HCT116 (cell line): Measurements from ENCODE around the gene DNAJC18. TPM values are rescaled to one million over a fixed set of nuclear protein-coding genes. Genes with fewer than 3 reads are reported as not detected.

Source experiments
- ATAC-seq: fragments of 200-7000 bp; cut with Tn5 transposase; 2 replicates; pipeline ENCODE4 v1.9.1; 2020; ENCODE audit warnings: mild to moderate bottlenecking, moderate library complexity
- BruUV-seq: library from RNA; stranded (reverse); fragments of 400-500 nt; replicated peaks from 2 replicates; lab custom pipeline; 2021; lab: Mats Ljungman, UMichigan
- CTCF ChIA-PET: fragments of 300-600 bp; sonication (Branson Sonifier 250); formaldehyde crosslinking; loops from one replicate; lab custom pipeline; 2021; ENCODE audit warnings: antibody characterized with exemption; lab: Charles Lee
- POLR2A ChIA-PET: fragments of 300-600, 350-600 bp; sonication (Branson Sonifier 250); formaldehyde crosslinking; loops from one replicate; lab custom pipeline; 2021; ENCODE audit warnings: antibody characterized with exemption; lab: Charles Lee
- RAD21 ChIA-PET, 2 experiments: fragments of 300-600 bp; sonication (Branson Sonifier 250); formaldehyde crosslinking; loops; one replicate each; lab custom pipeline; 2023; ENCODE audit warnings: low total read pairs in 2 of 2; ENCODE audit not compliant: uncharacterized antibody in 2 of 2, unreplicated experiment in 2 of 2, low non-redundant PET in 1 of 2; lab: Charles Lee
- DNase-seq: peaks from one replicate; pipeline ENCODE4 v3.0.0-alpha.2; 2010; ENCODE audit warnings: low read depth, low spot score
- H2AFZ ChIP-seq: fragments of 200-600 bp; shearing (Covaris generic), sonication (generic); 2 replicates; pipeline ENCODE4 v1.6.1; 2017; ENCODE audit warnings: low read depth, mixed run types, mixed read lengths, antibody characterized with exemption, low read length; ENCODE audit not compliant: poor library complexity, severe bottlenecking
- H3K27ac ChIP-seq: 2 replicates; pipeline ENCODE4 v1.5.1; 2012; ENCODE audit warnings: low read depth, low read length
- H3K27me3 ChIP-seq: fragments of 200-600 bp; sonication (generic); 2 replicates; pipeline ENCODE4 v1.6.1; 2016; ENCODE audit warnings: mixed run types, low read length, mixed read lengths; ENCODE audit not compliant: insufficient read depth
- H3K36me3 ChIP-seq, 2 experiments: fragments of 200-500 bp in 1 of 2; fragments of 200-600 bp in 1 of 2; sonication (Bioruptor generic) in 1 of 2; sonication (generic) in 1 of 2; 2 replicates each; pipeline versions ENCODE4 v1.5.1 to v1.6.1; 2014 to 2016; ENCODE audit warnings: low read length in 2 of 2, inconsistent platforms in 1 of 2, mixed read lengths in 1 of 2, mixed run types in 1 of 2; ENCODE audit not compliant: insufficient read depth in 2 of 2, control insufficient read depth in 1 of 2
- H3K4me1 ChIP-seq, 2 experiments: fragments of 200-600 bp in 1 of 2; sonication (generic) in 1 of 2; 2 replicates each; pipeline versions ENCODE4 v1.5.1 to v1.6.1; 2012 to 2017; ENCODE audit warnings: low read length in 2 of 2, inconsistent platforms in 1 of 2, mild to moderate bottlenecking in 1 of 2, mixed read lengths in 1 of 2, mixed run types in 1 of 2, moderate library complexity in 1 of 2; ENCODE audit not compliant: insufficient read depth in 2 of 2, control insufficient read depth in 1 of 2
- H3K4me2 ChIP-seq: fragments of 200-600 bp; sonication (generic); 2 replicates; pipeline ENCODE4 v1.6.1; 2017; ENCODE audit warnings: mixed run types, low read length, mixed read lengths
- H3K4me3 ChIP-seq, 2 experiments: fragments of 200-600 bp in 1 of 2; sonication (generic) in 1 of 2; replicated peaks in 1 of 2; 2 replicates each; pipeline ENCODE4 v1.5.1; 2011 to 2016; ENCODE audit warnings: low read length in 2 of 2, control low read depth in 1 of 2, low read depth in 1 of 2, mild to moderate bottlenecking in 1 of 2, mixed read lengths in 1 of 2, mixed run types in 1 of 2
- H3K79me2 ChIP-seq: fragments of 200-600 bp; sonication (generic); 2 replicates; pipeline ENCODE4 v1.6.1; 2017; ENCODE audit warnings: mild to moderate bottlenecking, mixed run types, low read length, moderate library complexity, mixed read lengths; ENCODE audit not compliant: insufficient read depth
- H3K9ac ChIP-seq: fragments of 200-600 bp; sonication (generic); 2 replicates; pipeline ENCODE4 v1.6.1; 2016; ENCODE audit warnings: low read length, mixed read lengths
- H3K9me2 ChIP-seq: fragments of 200-600 bp; sonication (generic), shearing (Covaris generic); 2 replicates; pipeline ENCODE4 v1.6.1; 2017; ENCODE audit warnings: mixed run types, mild to moderate bottlenecking, moderate library complexity; ENCODE audit not compliant: insufficient read depth
- H3K9me3 ChIP-seq, 2 experiments: fragments of 200-500 bp in 1 of 2; fragments of 200-600 bp in 1 of 2; sonication (Bioruptor generic) in 1 of 2; sonication (generic) in 1 of 2; 2 replicates each; pipeline ENCODE4 v1.6.1; 2014 to 2017; ENCODE audit warnings: low read length in 2 of 2, mixed read lengths in 2 of 2, inconsistent platforms in 1 of 2, low read depth in 1 of 2, mild to moderate bottlenecking in 1 of 2, mixed run types in 1 of 2, moderate library complexity in 1 of 2; ENCODE audit not compliant: control insufficient read depth in 1 of 2, insufficient read depth in 1 of 2
- H4K20me1 ChIP-seq: fragments of 200-600 bp; sonication (generic), shearing (Covaris generic); 2 replicates; pipeline ENCODE4 v1.6.1; 2017; ENCODE audit warnings: mixed run types, mild to moderate bottlenecking, moderate library complexity; ENCODE audit not compliant: insufficient read depth
- EGR1 ChIP-seq: IDR thresholded peaks from 2 replicates; pipeline ENCODE4 v1.6.1; 2012; ENCODE audit warnings: low read depth
- ELF1 ChIP-seq: IDR thresholded peaks from 2 replicates; pipeline ENCODE4 v1.6.1; 2012; ENCODE audit warnings: low read depth, borderline replicate concordance
- FOSL1 ChIP-seq: IDR thresholded peaks from 2 replicates; pipeline ENCODE4 v1.6.1; 2012; ENCODE audit warnings: low read depth
- POLR2AphosphoS5 ChIP-seq: IDR thresholded peaks from 2 replicates; pipeline ENCODE4 v1.6.1; 2011; ENCODE audit warnings: mild to moderate bottlenecking, low read depth, low read length, moderate library complexity
- RAD21 ChIP-seq: IDR thresholded peaks from 2 replicates; pipeline ENCODE4 v1.6.1; 2012; ENCODE audit warnings: low read depth, mild to moderate bottlenecking
- SRF ChIP-seq: IDR thresholded peaks from 2 replicates; pipeline ENCODE4 v1.6.1; 2012; ENCODE audit warnings: low read depth
- TCF7L2 ChIP-seq: IDR thresholded peaks from 2 replicates; pipeline ENCODE4 v1.7.0; 2011; ENCODE audit warnings: borderline replicate concordance, inconsistent platforms; ENCODE audit not compliant: insufficient read depth, insufficient read length; ENCODE audit errors: extremely low read depth
- ZNF274 ChIP-seq: fragments of 200-500 bp; sonication (Bioruptor generic); IDR thresholded peaks from 2 replicates; pipeline ENCODE4 v1.6.1; 2014; ENCODE audit warnings: mild to moderate bottlenecking, low read depth, low read length, inconsistent platforms
- intact Hi-C: fragments of 100-400 bp; cut with micrococcal nuclease; formaldehyde crosslinking; loops from 2 replicates; pipeline ENCODE4 v1.10.0; 2022
- total RNA-seq: library from RNA; stranded (reverse); gene quantifications from one replicate; pipeline ENCODE4 v1.2.1, GENCODE V29; 2021; ENCODE audit not compliant: unreplicated experiment
- TF ChIP-seq, protein P1 (sequence below): IDR thresholded peaks from 2 replicates; pipeline ENCODE4 v1.6.1; 2011; ENCODE audit warnings: mild to moderate bottlenecking, low read length, moderate library complexity; ENCODE audit not compliant: insufficient replicate concordance; ENCODE audit errors: extremely low read depth
- TF ChIP-seq, protein P2 (sequence below), 3 experiments: fragments of 200-600 bp in 1 of 3; sonication (generic) in 1 of 3; IDR thresholded peaks in 2 of 3; conservative IDR thresholded peaks in 1 of 3; 2 replicates each; pipeline ENCODE4 v1.5.1; 2012 to 2017; ENCODE audit warnings: low read depth in 2 of 3, low read length in 2 of 3, antibody characterized with exemption in 1 of 3, borderline replicate concordance in 1 of 3, control low read depth in 1 of 3, mild to moderate bottlenecking in 1 of 3, mixed read lengths in 1 of 3, mixed run types in 1 of 3, moderate library complexity in 1 of 3; ENCODE audit not compliant: insufficient read depth in 1 of 3

The DNAJC18 gene
- total RNA-seq, 1 experiment from 2014 or later, result 5.7 TPM

DNA sequence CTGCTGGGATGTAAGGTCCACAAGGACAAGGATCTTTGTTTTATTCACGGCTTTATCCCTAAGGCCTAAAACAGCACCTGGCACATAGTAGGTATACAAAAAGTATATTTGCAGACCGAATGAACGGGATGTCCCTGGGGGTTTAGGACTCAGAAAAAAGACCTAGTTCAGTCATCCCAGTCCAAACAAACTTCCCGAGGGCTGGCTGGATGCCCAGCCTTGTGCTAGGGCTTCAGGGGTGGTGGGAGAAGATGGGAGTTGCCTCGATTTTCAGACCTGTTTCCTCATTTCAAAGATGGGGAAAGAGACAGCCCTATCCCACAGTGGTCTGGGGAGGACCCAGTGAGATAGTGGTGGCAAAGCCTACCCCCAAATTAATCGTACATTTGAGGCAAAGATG, 41.4 kb downstream of the DNAJC18 start:
- POLR2A ChIA-PET, result no interaction called here
- intact Hi-C loops, result no loop called here
- BruUV-seq, result no TSS peak

DNA sequence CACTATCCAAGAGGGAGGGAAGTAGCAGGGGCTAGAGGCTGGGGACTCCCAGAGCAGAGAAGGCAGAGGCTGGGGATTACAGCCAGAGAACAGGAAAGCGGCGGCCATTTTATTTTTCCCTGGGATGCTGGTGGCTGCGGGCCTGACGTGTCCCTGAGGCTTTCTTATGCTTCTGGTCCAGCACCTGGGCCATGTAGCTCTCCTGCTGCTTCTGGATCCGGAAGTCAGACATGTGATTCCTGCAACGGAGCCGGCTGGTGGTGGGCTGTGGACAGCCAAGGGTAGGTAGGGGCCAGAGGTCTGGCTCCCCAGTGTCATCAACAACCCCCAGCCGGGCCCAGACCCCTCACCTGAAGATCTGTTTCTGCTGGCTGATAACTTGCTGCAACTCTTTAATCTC, 42.6 kb downstream of the DNAJC18 start:
- ChIA-PET POLR2A (no interaction called here), RAD21 (no interaction called here), CTCF (no interaction called here)
- H3K79me2 ChIP-seq, result peaks cover 8% of the 10 kb centered on the region; the same call in 1 of the 2 replicates
- no TSS peak for BruUV-seq
- TF ChIP-seq POLR2AphosphoS5 (no peak), ELF1 (no peak), RAD21 (no peak), EGR1 (no peak), ZNF274 (no peak)
- TF ChIP-seq, protein P1, sequence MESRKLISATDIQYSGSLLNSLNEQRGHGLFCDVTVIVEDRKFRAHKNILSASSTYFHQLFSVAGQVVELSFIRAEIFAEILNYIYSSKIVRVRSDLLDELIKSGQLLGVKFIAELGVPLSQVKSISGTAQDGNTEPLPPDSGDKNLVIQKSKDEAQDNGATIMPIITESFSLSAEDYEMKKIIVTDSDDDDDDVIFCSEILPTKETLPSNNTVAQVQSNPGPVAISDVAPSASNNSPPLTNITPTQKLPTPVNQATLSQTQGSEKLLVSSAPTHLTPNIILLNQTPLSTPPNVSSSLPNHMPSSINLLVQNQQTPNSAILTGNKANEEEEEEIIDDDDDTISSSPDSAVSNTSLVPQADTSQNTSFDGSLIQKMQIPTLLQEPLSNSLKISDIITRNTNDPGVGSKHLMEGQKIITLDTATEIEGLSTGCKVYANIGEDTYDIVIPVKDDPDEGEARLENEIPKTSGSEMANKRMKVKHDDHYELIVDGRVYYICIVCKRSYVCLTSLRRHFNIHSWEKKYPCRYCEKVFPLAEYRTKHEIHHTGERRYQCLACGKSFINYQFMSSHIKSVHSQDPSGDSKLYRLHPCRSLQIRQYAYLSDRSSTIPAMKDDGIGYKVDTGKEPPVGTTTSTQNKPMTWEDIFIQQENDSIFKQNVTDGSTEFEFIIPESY, result no peak
- H2AFZ ChIP-seq, result no peak overlapping the region
- ATAC-seq (no peak), DNase-seq (no peak)
- intact Hi-C loops, result no loop called here
- no peak overlapping the region for H3K4me2 ChIP-seq
- H3K9me2 ChIP-seq, result no peaks in the 10 kb centered on the region
- H3K27me3 ChIP-seq, result no peaks in the 10 kb centered on the region
- no peak overlapping the region for H3K4me3 ChIP-seq
- no peaks in the 10 kb centered on the region for H4K20me1 ChIP-seq
- H3K27ac ChIP-seq, result no peak overlapping the region
- H3K4me1 ChIP-seq, result peaks cover 6 to 35% of the 10 kb centered on the region in 2 experiments; a peak in 3 of 4 replicates
- H3K9ac ChIP-seq, result no peak overlapping the region
- H3K36me3 ChIP-seq, result no peaks in the 10 kb centered on the region
- H3K9me3 ChIP-seq, result no peaks in the 10 kb centered on the region

More for the DNA sequence above, 41.4 kb downstream of the DNAJC18 start:
- TF ChIP-seq, protein P2, sequence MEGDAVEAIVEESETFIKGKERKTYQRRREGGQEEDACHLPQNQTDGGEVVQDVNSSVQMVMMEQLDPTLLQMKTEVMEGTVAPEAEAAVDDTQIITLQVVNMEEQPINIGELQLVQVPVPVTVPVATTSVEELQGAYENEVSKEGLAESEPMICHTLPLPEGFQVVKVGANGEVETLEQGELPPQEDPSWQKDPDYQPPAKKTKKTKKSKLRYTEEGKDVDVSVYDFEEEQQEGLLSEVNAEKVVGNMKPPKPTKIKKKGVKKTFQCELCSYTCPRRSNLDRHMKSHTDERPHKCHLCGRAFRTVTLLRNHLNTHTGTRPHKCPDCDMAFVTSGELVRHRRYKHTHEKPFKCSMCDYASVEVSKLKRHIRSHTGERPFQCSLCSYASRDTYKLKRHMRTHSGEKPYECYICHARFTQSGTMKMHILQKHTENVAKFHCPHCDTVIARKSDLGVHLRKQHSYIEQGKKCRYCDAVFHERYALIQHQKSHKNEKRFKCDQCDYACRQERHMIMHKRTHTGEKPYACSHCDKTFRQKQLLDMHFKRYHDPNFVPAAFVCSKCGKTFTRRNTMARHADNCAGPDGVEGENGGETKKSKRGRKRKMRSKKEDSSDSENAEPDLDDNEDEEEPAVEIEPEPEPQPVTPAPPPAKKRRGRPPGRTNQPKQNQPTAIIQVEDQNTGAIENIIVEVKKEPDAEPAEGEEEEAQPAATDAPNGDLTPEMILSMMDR (IDR thresholded peaks at IDR 0.05 in 2 of 3, conservative IDR thresholded peaks at IDR 0.05 in 1 of 3; ENCODE audit: borderline replicate concordance in 1 of 3, insufficient read depth in 1 of 3, low read depth in 2 of 3, low read length in 2 of 3), result no peak
- no peak for TF ChIP-seq TCF7L2
- no peak for TF ChIP-seq EGR1
- no peak for TF ChIP-seq SRF
- TF ChIP-seq FOSL1, result no peak
- H3K79me2 ChIP-seq, result peaks cover 8% of the 10 kb centered on the region; the same call in 1 of the 2 replicates
- no peak overlapping the region for H3K4me2 ChIP-seq
- H3K9me2 ChIP-seq, result no peaks in the 10 kb centered on the region
- no peaks in the 10 kb centered on the region for H3K9me3 ChIP-seq
- CTCF ChIA-PET, result no interaction called here
- DNase-seq (no peak), ATAC-seq (no peak)
- RAD21 ChIA-PET, result no interaction called here
- no peak overlapping the region for H3K4me3 ChIP-seq
- H3K36me3 ChIP-seq, result no peaks in the 10 kb centered on the region
- peaks cover 6 to 31% of the 10 kb centered on the region in 2 experiments; a peak in 3 of 4 replicates for H3K4me1 ChIP-seq
- no peak overlapping the region for H3K27ac ChIP-seq
- no peaks in the 10 kb centered on the region for H4K20me1 ChIP-seq
- no peaks in the 10 kb centered on the region for H3K27me3 ChIP-seq
- H3K9ac ChIP-seq, result no peak overlapping the region
- H2AFZ ChIP-seq, result no peak overlapping the region
